Adipocyte (in vitro differentiated cells): ENCODE data around the gene C20orf96.

Experiments
- DNase-seq: peaks from one replicate; pipeline ENCODE4 v3.0.0-alpha.2; 2015; ENCODE audit warnings: low read depth
- H3K27me3 ChIP-seq: replicated peaks from 2 replicates; pipeline ENCODE4 v1.7.0; 2013; ENCODE audit warnings: mild to moderate bottlenecking, low read length, moderate library complexity; ENCODE audit not compliant: control insufficient read depth, insufficient read depth
- H3K36me3 ChIP-seq: 2 replicates; pipeline ENCODE4 v1.7.0; 2013; ENCODE audit warnings: low read length, mild to moderate bottlenecking, moderate library complexity; ENCODE audit not compliant: control insufficient read depth, insufficient read depth, severe bottlenecking
- H3K4me1 ChIP-seq: 2 replicates; pipeline ENCODE4 v1.7.0; 2013; ENCODE audit warnings: mild to moderate bottlenecking, low read length, moderate library complexity; ENCODE audit not compliant: control insufficient read depth, insufficient read depth
- H3K4me3 ChIP-seq: 2 replicates; pipeline ENCODE4 v1.7.0; 2013; ENCODE audit warnings: mild to moderate bottlenecking, low read length, moderate library complexity
- H3K9ac ChIP-seq: 2 replicates; pipeline ENCODE4 v1.7.0; 2013; ENCODE audit warnings: mild to moderate bottlenecking, low read length, moderate library complexity
- H3K9me3 ChIP-seq: 2 replicates; pipeline ENCODE4 v1.7.0; 2013; ENCODE audit warnings: mild to moderate bottlenecking, low read length, moderate library complexity; ENCODE audit not compliant: control insufficient read depth

The C20orf96 gene

DNA sequence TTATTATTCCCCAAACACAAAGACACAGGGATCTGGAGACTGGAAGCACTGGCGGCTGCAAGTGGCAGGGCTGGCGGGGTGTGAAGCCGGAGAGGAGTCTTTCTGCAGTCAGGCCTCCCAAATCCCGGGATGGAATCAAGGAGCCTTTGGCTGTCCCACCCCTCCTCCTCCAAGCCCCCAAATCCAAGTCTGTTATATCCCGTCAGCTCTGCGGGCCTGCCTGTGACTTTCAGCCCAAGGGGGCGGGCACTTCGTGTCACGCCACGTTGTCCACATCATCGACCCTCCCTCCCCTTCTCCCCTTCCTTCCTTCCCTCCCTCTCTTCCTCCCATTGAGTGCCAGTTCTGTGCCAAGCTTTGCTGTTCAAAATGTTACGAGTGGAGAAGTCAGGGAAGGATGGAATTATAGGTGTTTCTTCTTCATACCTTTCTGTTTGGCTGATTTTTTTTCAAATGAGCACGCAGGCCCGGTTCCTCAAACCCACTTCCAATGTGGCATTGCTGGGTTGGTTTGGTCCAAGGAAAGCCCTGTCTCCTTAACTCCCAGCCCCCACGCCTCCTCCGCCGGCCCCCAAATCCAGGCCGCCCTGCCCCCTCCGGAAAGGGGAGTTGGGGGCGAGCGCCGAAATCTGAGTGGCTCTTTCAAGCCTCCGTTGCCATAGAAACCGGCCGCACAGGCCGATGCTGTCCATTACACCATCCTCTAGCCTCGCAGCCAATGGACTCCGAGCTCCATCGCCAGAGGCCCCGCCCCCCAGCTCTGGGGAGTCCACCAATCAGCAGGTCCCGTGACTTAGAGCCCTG, 19.5 kb upstream of the C20orf96 start:
- Histone ChIP-seq H3K9ac (peak overlapping the region; percentile 81), H3K4me1 (peaks cover 26% of the 10 kb centered on the region), H3K27me3 (no peaks in the 10 kb centered on the region), H3K36me3 (no peaks in the 10 kb centered on the region), H3K4me3 (peak overlapping the region; percentile 78), H3K9me3 (no peaks in the 10 kb centered on the region)
- peak; percentile 100 for DNase-seq

DNA sequence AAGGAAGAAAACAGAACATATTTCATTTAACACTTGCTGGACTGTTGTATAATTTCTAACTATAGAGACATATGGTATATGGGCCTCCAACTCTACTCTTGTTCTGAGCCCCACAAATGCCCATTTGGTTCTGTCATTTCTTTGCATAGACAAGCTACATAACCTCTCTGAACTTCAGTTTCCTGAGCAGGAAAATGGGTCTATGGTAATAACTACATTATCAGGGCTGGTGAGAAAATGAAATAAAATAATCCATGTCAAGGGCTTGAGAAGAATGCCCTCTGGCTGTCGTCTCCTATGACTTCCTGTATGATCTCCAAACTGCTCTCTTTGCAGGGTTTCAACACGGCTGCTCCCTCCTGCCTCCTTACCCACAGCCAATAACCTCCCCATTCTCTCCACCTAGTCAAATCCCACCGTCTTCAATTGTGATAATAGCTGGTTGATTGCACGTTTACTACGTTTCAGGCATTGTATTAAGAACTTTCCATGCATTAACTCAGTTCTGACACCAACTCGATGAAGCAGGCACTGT, 18.8 kb upstream of the C20orf96 start:
- peak; percentile 72 for DNase-seq
- H3K9me3 ChIP-seq = no peaks in the 10 kb centered on the region
- H3K27me3 ChIP-seq = no peaks in the 10 kb centered on the region
- H3K4me3 ChIP-seq = peak overlapping the region; percentile 78
- H3K36me3 ChIP-seq = no peaks in the 10 kb centered on the region
- peaks cover 26% of the 10 kb centered on the region for H3K4me1 ChIP-seq
- peak overlapping the region; percentile 81 for H3K9ac ChIP-seq

DNA sequence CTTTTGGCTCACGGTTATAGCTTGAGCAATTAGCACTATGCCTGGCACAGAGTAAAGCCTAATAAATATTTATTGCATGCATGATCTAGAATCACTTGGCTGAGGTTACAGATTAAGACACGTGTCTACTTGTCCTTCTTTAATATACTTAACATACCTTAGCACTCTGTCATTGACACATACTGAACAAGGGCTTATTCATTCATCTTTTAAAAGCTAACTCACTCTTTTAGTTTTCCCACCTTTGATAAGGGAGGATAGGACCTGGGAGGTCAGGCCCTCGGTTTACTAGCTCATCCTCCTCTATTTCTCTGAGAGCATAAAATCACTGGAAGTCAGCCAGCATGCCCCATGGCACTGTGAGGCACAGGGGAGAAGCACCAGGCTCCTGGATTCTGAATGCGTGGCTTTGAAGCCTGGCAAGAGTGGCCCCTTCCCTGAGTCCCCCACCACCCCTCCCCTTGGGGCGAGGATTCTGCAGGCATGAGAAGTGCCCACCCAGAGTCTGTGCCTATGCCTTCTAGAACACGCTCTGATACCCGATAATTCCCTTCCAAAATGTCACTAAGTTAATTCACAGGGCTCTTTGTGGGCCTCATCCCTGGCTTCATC, 18.0 kb upstream of the C20orf96 start:
- Histone ChIP-seq H3K9ac (no peak overlapping the region), H3K27me3 (no peaks in the 10 kb centered on the region), H3K9me3 (no peaks in the 10 kb centered on the region), H3K36me3 (no peaks in the 10 kb centered on the region), H3K4me1 (peaks cover 18% of the 10 kb centered on the region), H3K4me3 (no peak overlapping the region)
- no peak for DNase-seq

DNA sequence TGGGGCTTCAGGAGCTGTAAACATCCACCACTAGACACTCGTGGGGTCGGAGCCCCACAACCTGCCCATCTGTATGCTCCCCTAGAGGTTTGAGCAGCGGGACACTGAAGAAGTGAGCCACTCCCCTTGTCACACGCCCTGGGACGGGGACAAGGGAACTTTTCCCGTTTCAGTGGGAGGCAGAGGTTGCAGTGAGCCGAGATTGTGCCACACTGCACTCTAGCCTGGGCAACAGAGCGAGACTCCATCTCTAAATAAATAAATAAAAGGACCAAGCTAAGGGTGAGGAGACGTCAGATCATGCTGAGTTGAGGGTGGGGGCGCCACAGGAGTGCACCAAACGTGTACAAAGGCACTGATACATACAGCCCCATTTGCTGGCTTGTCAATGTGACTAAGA, 15.2 kb upstream of the C20orf96 start:
- H3K36me3 ChIP-seq = no peaks in the 10 kb centered on the region
- H3K4me3 ChIP-seq = no peak overlapping the region
- H3K27me3 ChIP-seq = no peaks in the 10 kb centered on the region
- H3K4me1 ChIP-seq = peaks cover 18% of the 10 kb centered on the region
- H3K9me3 ChIP-seq = no peaks in the 10 kb centered on the region
- no peak overlapping the region for H3K9ac ChIP-seq
- no peak for DNase-seq

DNA sequence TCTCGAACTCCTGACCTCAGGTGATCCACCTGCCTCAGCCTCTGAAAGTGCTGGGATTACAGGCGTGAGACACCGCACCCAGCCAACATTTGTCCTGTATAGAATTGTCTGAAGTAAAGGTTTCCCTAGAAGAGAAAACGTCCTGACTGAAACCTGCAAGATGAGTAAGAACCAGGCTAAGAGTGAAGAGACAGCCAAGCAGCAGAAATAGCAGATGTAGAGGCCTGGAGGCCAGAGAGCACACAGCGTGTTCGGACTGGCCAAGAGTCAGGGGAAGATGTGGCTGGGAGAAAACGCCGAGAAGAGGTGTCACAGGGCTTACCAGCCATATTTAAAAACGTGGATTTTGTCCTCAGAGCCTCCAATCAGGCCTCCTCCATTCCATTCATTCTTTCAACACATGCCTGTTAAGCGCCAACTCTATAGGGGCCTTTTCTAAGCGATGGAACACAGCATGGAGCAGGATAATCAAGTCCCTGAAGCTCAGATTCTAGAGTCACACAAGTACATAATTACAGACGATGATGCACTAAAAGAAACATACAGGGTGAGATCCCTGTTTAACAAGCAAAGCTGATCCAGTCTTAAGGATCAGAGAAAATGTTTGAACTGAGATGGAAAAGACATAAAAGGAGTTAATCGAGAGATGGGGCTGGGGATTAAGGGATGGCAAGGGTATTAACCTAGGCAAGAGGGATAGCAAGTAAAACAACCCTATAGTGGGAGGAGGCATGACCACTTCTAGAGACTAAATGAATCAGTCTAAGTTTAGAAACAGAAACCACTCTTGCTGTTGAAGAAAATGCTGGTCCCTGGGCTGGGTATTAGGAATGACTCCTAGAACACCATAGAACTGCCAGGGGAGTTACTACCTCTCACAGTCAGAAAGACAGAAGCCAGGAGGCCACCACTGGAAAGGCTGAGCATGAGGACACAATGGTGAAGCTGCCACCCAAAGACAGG, 11.6 kb upstream of the C20orf96 start:
- H3K9me3 ChIP-seq = no peaks in the 10 kb centered on the region
- no peak for DNase-seq
- no peak overlapping the region for H3K9ac ChIP-seq
- H3K36me3 ChIP-seq = no peaks in the 10 kb centered on the region
- no peak overlapping the region for H3K4me3 ChIP-seq
- H3K27me3 ChIP-seq = no peaks in the 10 kb centered on the region
- peaks cover 18% of the 10 kb centered on the region for H3K4me1 ChIP-seq

DNA sequence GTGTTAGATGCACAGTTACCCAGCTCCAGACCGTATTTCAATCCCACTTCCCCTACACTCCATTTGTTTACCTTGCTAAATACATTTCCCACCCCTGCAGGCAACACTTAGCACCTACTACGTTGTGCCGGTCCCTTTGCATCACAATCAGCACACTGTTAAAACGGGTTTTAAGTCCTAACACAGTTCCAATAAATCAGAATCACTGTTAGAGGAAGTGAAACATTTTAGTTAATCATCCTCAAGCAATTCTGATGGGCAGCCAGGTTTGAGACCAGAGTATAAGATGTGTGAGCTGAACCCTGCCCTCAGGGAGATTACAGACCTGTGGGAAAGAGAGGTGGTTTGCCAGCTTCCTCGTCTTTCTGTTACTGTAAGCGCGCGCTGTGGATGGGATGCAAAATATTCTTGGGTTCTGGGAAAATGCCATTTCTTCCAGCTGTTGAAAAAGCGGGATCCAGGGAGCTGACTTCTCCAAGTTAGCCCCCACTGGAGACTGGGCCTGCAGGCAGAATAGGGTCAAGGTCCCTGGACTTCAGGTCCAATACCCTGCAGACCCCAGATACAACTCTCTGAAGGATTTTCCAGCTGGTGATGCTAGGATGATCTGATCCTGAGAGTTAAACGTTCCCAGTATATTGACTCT, 9.9 kb upstream of the C20orf96 start:
- DNase-seq = no peak
- peak overlapping the region; percentile 30 for H3K9ac ChIP-seq
- H3K27me3 ChIP-seq = no peaks in the 10 kb centered on the region
- H3K36me3 ChIP-seq = no peaks in the 10 kb centered on the region
- no peaks in the 10 kb centered on the region for H3K9me3 ChIP-seq
- H3K4me1 ChIP-seq = peaks cover 27% of the 10 kb centered on the region
- peak overlapping the region; percentile 97 for H3K4me3 ChIP-seq

DNA sequence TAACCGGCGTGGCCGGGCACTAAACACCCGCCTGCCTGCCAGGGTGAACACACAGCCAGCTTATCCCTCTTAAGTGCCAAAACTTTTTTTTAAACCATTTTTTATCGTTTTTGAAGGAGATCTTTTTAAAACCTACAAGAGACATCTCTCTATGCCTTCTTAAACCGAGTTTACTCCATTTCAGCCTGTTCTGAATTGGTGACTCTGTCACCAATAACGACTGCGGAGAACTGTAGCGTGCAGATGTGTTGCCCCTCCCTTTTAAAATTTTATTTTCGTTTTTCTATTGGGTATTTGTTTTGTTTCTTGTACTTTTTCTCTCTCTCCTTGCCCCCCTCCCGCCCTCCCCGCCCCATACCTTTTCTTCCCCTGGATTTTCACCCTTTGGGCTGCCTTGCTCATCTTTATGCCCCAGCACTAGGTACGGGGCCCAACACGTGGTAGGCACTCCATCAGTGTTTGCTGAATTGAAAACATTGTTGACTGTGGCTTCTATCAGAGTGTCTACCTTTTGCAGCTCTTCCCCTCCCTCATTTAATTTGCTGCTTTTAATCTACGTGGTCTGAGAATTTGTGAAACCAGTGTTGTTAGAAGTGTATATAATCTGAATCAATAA, 8.3 kb upstream of the C20orf96 start:
- DNase-seq = peak; percentile 41

DNA sequence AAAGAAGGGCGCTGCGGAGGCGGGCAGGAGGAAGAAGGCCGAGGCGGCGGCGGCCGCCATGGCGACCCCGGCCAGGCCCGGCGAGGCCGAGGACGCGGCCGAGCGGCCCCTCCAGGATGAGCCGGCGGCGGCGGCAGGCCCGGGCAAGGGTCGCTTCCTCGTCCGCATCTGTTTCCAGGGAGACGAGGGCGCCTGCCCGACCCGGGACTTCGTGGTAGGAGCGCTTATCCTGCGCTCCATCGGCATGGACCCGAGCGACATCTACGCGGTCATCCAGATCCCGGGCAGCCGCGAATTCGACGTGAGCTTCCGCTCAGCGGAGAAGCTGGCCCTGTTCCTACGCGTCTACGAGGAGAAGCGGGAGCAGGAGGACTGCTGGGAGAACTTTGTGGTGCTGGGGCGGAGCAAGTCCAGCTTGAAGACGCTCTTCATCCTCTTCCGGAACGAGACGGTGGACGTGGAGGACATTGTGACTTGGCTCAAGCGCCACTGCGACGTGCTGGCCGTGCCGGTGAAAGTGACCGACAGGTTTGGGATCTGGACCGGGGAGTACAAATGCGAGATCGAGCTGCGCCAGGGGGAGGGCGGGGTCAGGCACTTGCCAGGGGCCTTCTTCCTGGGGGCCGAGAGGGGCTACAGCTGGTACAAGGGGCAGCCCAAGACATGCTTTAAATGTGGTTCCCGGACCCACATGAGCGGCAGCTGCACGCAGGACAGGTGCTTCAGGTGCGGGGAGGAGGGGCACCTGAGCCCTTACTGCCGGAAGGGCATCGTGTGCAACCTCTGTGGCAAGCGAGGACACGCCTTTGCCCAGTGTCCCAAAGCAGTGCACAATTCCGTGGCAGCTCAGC, 7.6 kb upstream of the C20orf96 start:
- Histone ChIP-seq H3K4me1 (peaks cover 28% of the 10 kb centered on the region), H3K9me3 (no peaks in the 10 kb centered on the region), H3K27me3 (no peaks in the 10 kb centered on the region), H3K9ac (peak overlapping the region; percentile 98), H3K36me3 (no peaks in the 10 kb centered on the region), H3K4me3 (peak overlapping the region; percentile 97)
- DNase-seq = peak; percentile 74

More for the DNA sequence above, 8.3 kb upstream of the C20orf96 start:
- H3K9me3 ChIP-seq = no peaks in the 10 kb centered on the region
- peak overlapping the region; percentile 98 for H3K9ac ChIP-seq
- H3K27me3 ChIP-seq = no peaks in the 10 kb centered on the region
- peaks cover 27% of the 10 kb centered on the region for H3K4me1 ChIP-seq
- H3K36me3 ChIP-seq = no peaks in the 10 kb centered on the region
- H3K4me3 ChIP-seq = peak overlapping the region; percentile 97

DNA sequence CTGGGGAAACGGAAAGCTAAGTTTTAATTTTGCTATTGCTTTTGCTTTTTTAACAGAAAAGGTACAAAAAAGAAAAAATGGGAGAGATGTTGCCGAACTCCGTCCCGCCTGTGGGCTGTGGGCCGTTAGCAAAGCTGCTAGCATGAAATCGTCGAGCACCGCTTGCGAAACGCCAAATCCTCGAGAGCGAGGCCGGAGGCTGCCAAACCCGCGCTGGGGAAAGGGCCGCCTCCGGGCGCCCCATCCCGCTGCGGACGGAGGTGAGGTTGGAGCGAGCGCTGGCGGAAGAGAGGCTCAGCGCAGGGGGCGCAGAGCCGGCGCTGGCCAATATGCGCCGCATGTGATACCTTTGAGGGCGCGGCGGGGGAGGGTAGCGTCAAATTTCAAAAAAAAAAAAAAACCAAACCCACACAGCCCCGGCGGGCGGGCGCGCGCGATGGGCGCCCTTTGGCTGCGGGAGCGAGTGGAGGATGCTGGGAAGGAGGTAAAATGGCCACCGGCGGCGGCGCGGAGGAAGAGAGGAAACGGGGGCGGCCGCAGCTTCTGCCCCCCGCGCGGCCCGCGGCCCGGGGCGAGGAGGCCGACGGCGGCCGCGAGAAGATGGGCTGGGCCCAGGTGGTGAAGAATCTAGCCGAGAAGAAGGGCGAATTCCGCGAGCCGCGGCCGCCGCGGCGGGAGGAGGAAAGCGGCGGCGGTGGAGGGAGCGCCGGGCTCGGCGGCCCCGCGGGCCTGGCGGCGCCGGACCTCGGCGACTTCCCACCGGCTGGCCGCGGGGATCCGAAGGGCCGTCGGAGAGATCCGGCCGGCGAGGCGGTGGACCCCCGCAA, 6.8 kb upstream of the C20orf96 start, which contains the start of gene ZCCHC3:
Gene ZCCHC3 (plus strand): TSS at position 473 of the 827 bp plus-strand sequence. CDS start 17 bp downstream, at position 490.
- H3K4me3 ChIP-seq = peak within 1 kb of the TSS; percentile 97
- peaks cover 34% of the 10 kb centered on the region for H3K4me1 ChIP-seq
- H3K9ac ChIP-seq = peak within 1 kb of the TSS; percentile 98
- H3K36me3 ChIP-seq = no peaks in the 10 kb centered on the region
- no peaks in the 10 kb centered on the region for H3K27me3 ChIP-seq
- peak; percentile 99 for DNase-seq
- no peaks in the 10 kb centered on the region for H3K9me3 ChIP-seq
